ENCODE data around the gene COBLL1. TPM values are rescaled to one million over a fixed set of nuclear protein-coding genes. Genes with fewer than 3 reads are reported as not detected.

Gene COBLL1
- total RNA-seq, 1 donor from 2014 or later = 33.0 TPM

GRCh38 chr2:164739966-164740365, 101.7 kb downstream of the COBLL1 start:
- TF ChIP-seq, protein P1, sequence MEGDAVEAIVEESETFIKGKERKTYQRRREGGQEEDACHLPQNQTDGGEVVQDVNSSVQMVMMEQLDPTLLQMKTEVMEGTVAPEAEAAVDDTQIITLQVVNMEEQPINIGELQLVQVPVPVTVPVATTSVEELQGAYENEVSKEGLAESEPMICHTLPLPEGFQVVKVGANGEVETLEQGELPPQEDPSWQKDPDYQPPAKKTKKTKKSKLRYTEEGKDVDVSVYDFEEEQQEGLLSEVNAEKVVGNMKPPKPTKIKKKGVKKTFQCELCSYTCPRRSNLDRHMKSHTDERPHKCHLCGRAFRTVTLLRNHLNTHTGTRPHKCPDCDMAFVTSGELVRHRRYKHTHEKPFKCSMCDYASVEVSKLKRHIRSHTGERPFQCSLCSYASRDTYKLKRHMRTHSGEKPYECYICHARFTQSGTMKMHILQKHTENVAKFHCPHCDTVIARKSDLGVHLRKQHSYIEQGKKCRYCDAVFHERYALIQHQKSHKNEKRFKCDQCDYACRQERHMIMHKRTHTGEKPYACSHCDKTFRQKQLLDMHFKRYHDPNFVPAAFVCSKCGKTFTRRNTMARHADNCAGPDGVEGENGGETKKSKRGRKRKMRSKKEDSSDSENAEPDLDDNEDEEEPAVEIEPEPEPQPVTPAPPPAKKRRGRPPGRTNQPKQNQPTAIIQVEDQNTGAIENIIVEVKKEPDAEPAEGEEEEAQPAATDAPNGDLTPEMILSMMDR (conservative IDR thresholded peaks at IDR 0.05; ENCODE audit: low read depth, low read length) = no peak
- DNase-seq (ENCODE audit: low read depth) = peak; percentile 63
- H3K4me3 ChIP-seq (ENCODE audit: low read depth, low read length) = no peak overlapping the region

DNA sequence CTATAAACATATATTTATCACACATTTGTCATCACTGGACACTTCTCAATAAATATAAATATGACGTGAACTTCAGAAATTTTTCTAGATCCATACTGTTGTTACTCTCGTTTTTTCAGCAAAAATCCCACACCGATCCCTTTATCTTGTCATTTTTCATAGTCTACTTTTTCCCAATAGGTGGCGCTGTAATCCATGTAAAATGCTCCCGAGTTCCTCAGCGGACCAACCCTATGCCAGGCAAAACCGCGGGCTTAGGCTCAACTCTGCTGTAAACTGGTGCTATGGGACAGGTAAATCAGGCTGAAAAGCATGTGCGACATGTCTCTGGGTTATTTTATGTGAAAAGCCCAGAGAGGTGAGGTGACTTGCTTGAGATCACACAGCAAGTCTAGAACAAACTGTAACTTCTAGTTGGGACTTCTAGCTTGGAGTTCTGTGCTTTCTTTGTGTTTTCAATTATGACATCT, 104.0 kb downstream of the COBLL1 start:
- TF ChIP-seq, protein P1 (conservative IDR thresholded peaks at IDR 0.05; ENCODE audit: low read depth, low read length) = peak; percentile 78
- DNase-seq (ENCODE audit: low read depth) = peak; percentile 35
- no peak overlapping the region for H3K4me3 ChIP-seq (ENCODE audit: low read depth, low read length)

DNA sequence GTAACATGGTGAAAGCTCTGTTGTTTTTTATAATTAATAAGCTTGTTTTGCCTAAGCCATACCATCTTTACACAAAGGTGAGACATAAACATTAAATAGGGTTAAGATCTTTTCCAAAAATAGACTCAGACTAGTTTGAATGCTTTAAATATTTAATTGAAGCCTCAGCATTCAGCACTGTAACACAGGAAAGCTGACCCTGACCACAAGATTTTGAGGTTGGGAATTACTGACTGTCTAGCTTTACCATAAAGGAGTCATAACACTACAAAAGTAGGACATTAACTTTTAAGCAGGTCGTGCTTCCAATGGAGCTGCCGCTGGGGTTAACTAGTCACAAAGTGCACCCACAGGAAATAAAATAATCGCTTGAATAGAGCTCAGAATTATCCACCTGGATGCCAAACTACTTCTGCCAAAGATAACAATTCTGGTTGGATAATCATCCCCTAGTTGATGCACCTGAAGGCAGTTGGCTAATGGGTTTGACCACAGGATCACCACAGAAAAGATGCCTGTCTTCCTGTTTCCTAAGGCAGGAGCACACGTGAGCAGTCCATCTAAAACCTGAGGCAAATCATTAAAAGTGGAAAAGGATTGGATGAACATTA, 106.2 kb downstream of the COBLL1 start:
- peak; percentile 74 for DNase-seq (ENCODE audit: low read depth)
- H3K4me3 ChIP-seq (ENCODE audit: low read depth, low read length) = no peak overlapping the region
- TF ChIP-seq, protein P1 (conservative IDR thresholded peaks at IDR 0.05; ENCODE audit: low read depth, low read length) = no peak

DNA sequence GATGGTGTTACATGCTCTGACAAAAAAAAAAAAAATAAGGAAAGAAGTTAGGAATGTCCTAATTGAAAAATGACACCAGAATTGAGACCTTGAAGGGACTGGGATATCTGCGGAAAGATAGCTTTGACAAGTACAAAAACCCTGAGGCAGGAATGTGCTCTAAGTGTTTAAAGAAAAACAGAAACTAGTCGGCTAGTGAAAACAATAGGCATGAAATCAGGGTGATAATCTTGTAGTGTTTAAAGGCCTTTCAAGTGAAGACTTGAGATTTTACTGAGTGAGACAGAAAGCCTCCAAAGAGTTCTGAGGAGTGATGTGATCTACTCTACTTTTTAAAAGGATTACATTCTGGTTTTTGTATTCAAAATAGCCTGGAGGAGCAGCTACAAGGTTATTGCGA, 107.4 kb downstream of the COBLL1 start:
- DNase-seq (ENCODE audit: low read depth) = no peak
- H3K4me3 ChIP-seq (ENCODE audit: low read depth, low read length) = no peak overlapping the region
- TF ChIP-seq, protein P1 (conservative IDR thresholded peaks at IDR 0.05; ENCODE audit: low read depth, low read length) = no peak

GRCh38 chr2:164725542-164725941, 116.1 kb downstream of the COBLL1 start:
- DNase-seq (ENCODE audit: low read depth) = no peak
- TF ChIP-seq, protein P1 (conservative IDR thresholded peaks at IDR 0.05; ENCODE audit: low read depth, low read length) = no peak
- no peak overlapping the region for H3K4me3 ChIP-seq (ENCODE audit: low read depth, low read length)

- H3K4me3 ChIP-seq (ENCODE audit: low read depth, low read length) = no peak overlapping the region
- TF ChIP-seq, protein P1 (conservative IDR thresholded peaks at IDR 0.05; ENCODE audit: low read depth, low read length) = no peak
- DNase-seq (ENCODE audit: low read depth) = no peak
Measured at GRCh38 chr2:164722616-164723338, 118.8 kb downstream of the COBLL1 start.

Measured in epithelial cell of proximal tubule (primary cell).